Nasal cavity respiratory epithelium epithelial cell of viscerocranial mucosa (primary cell): ENCODE data around the gene PDE7B. TPM values are rescaled to one million over a fixed set of nuclear protein-coding genes. Genes with fewer than 3 reads are reported as not detected.

Source experiments
- total RNA-seq: library from RNA; depleted of rRNA; stranded (reverse); fragments of >200 nt; gene quantifications from 2 replicates; pipeline ENCODE4 v1.2.3, GENCODE V29; 2014

PDE7B gene
- 0.14 TPM in 1 of 2 replicates, not detected in the other for total RNA-seq

GRCh38 chr6:135851442-135852271, at the start of gene PDE7B:
Gene PDE7B (plus strand): TSS chr6:135851701.

